ENCODE results near the gene A3GALT2.

Gene A3GALT2

GRCh38 chr1:33320619-33321165 is at the start of gene A3GALT2:
A3GALT2 (minus strand) TSS chr1:33321098; CDS start chr1:33321098, 0 bp downstream.
- ATAC-seq (ENCODE audit: low read depth) (peak; percentile 3; the same call in 2 of the 3 replicates), DNase-seq (ENCODE audit: low spot score) (no peak)
- Histone ChIP-seq H3K36me3 (ENCODE audit: low read depth) (peaks cover 32% of the 10 kb centered on the region), H3K27me3 (ENCODE audit: insufficient read depth, poor library complexity, severe bottlenecking) (no peaks in the 10 kb centered on the region), H3K9me3 (ENCODE audit: severe bottlenecking) (no peaks in the 10 kb centered on the region), H3K4me3 (ENCODE audit: severe bottlenecking) (no peak within 1 kb of the TSS), H3K4me1 (ENCODE audit: insufficient read depth, poor library complexity, severe bottlenecking) (no peaks in the 10 kb centered on the region), H3K27ac (ENCODE audit: poor library complexity, severe bottlenecking) (no peak within 1 kb of the TSS)
- TF ChIP-seq CTCF (IDR thresholded peaks at IDR 0.05; ENCODE audit: poor library complexity, severe bottlenecking) = no peak

- TF ChIP-seq CTCF (IDR thresholded peaks at IDR 0.05; ENCODE audit: poor library complexity, severe bottlenecking) = no peak
- H3K27me3 ChIP-seq (ENCODE audit: insufficient read depth, poor library complexity, severe bottlenecking) = no peaks in the 10 kb centered on the region
- peaks cover 23% of the 10 kb centered on the region for H3K36me3 ChIP-seq (ENCODE audit: low read depth)
- no peak overlapping the region for H3K4me3 ChIP-seq (ENCODE audit: severe bottlenecking)
- H3K9me3 ChIP-seq (ENCODE audit: severe bottlenecking) = no peaks in the 10 kb centered on the region
- H3K27ac ChIP-seq (ENCODE audit: poor library complexity, severe bottlenecking) = no peak overlapping the region
- peaks cover 10% of the 10 kb centered on the region for H3K4me1 ChIP-seq (ENCODE audit: insufficient read depth, poor library complexity, severe bottlenecking)
- ATAC-seq (ENCODE audit: low read depth) = peak; percentile 35; the same call in 1 of the 3 replicates
- no peak for DNase-seq (ENCODE audit: low spot score)
Measured at GRCh38 chr1:33370301-33370700, 49.4 kb upstream of the A3GALT2 start.

GRCh38 chr1:33369764-33370163 is 48.9 kb upstream of the A3GALT2 start:
- Histone ChIP-seq H3K27me3 (ENCODE audit: insufficient read depth, poor library complexity, severe bottlenecking) (no peaks in the 10 kb centered on the region), H3K4me3 (ENCODE audit: severe bottlenecking) (no peak overlapping the region), H3K9me3 (ENCODE audit: severe bottlenecking) (no peaks in the 10 kb centered on the region), H3K36me3 (ENCODE audit: low read depth) (peaks cover 23% of the 10 kb centered on the region), H3K27ac (ENCODE audit: poor library complexity, severe bottlenecking) (no peak overlapping the region), H3K4me1 (ENCODE audit: insufficient read depth, poor library complexity, severe bottlenecking) (peaks cover 10% of the 10 kb centered on the region)
- no peak for ATAC-seq (ENCODE audit: low read depth)
- no peak for DNase-seq (ENCODE audit: low spot score)
- no peak for TF ChIP-seq CTCF (IDR thresholded peaks at IDR 0.05; ENCODE audit: poor library complexity, severe bottlenecking)

GRCh38 chr1:33369081-33369480 is 48.2 kb upstream of the A3GALT2 start:
- no peaks in the 10 kb centered on the region for H3K27me3 ChIP-seq (ENCODE audit: insufficient read depth, poor library complexity, severe bottlenecking)
- no peak for DNase-seq (ENCODE audit: low spot score)
- TF ChIP-seq CTCF (IDR thresholded peaks at IDR 0.05; ENCODE audit: poor library complexity, severe bottlenecking) = no peak
- ATAC-seq (ENCODE audit: low read depth) = no peak
- peaks cover 23% of the 10 kb centered on the region for H3K36me3 ChIP-seq (ENCODE audit: low read depth)
- no peak overlapping the region for H3K4me3 ChIP-seq (ENCODE audit: severe bottlenecking)
- no peaks in the 10 kb centered on the region for H3K9me3 ChIP-seq (ENCODE audit: severe bottlenecking)
- H3K27ac ChIP-seq (ENCODE audit: poor library complexity, severe bottlenecking) = no peak overlapping the region
- peaks cover 10% of the 10 kb centered on the region for H3K4me1 ChIP-seq (ENCODE audit: insufficient read depth, poor library complexity, severe bottlenecking)

- ATAC-seq (ENCODE audit: low read depth) = no peak
- H3K36me3 ChIP-seq (ENCODE audit: low read depth) = peaks cover 23% of the 10 kb centered on the region
- TF ChIP-seq CTCF (IDR thresholded peaks at IDR 0.05; ENCODE audit: poor library complexity, severe bottlenecking) = no peak
Measured at GRCh38 chr1:33368431-33368830, 47.5 kb upstream of the A3GALT2 start.

More at GRCh38 chr1:33368431-33368830, 47.5 kb upstream of the A3GALT2 start:
- Histone ChIP-seq H3K27ac (ENCODE audit: poor library complexity, severe bottlenecking) (no peak overlapping the region), H3K4me1 (ENCODE audit: insufficient read depth, poor library complexity, severe bottlenecking) (peaks cover 10% of the 10 kb centered on the region), H3K27me3 (ENCODE audit: insufficient read depth, poor library complexity, severe bottlenecking) (no peaks in the 10 kb centered on the region), H3K9me3 (ENCODE audit: severe bottlenecking) (no peaks in the 10 kb centered on the region), H3K4me3 (ENCODE audit: severe bottlenecking) (no peak overlapping the region)
- DNase-seq (ENCODE audit: low spot score) = no peak

All from RWPE2 (cell line).